ENCODE results near the gene PKNOX1. TPM values are rescaled to one million over a fixed set of nuclear protein-coding genes. Genes with fewer than 3 reads are reported as not detected.
"Not testable (repeated sequence)": the region's sequence is repeated elsewhere in the genome, so short reads cannot be mapped to it uniquely, and the experiment has no call there.

The PKNOX1 gene
- total RNA-seq, 1 experiment from 2014 or later = 16.5 TPM

- CTCF ChIA-PET; ATAC-seq; intact Hi-C loops (cut with micrococcal nuclease; ENCODE audit: unreplicated experiment); H3K27me3 ChIP-seq (ENCODE audit: control insufficient read depth, insufficient read depth, low read length); H3K4me1 ChIP-seq (ENCODE audit: control insufficient read depth, insufficient read depth, low read length); H3K36me3 ChIP-seq (ENCODE audit: control insufficient read depth, insufficient read depth, low read length); H3K27ac ChIP-seq (ENCODE audit: low read length); H3K4me3 ChIP-seq (ENCODE audit: low read depth in 2 of 2, low read length in 2 of 2); DNase-seq (ENCODE audit: low read depth, low spot score); H3K9me3 ChIP-seq (ENCODE audit: control insufficient read depth, insufficient read depth, low read depth, low read length); POLR2A ChIA-PET; BruUV-seq (replicated peaks); in situ Hi-C loops (cut with HindIII; ENCODE audit: low pct_unique_long_range_greater_than_20kb, low sequenced_read_pairs): not testable (repeated sequence)
Observed at GRCh38 chr21:42999152-42999551, 24.8 kb downstream of the PKNOX1 start.

GRCh38 chr21:43000041-43000440 is 25.7 kb downstream of the PKNOX1 start:
- H3K27me3 ChIP-seq (ENCODE audit: control insufficient read depth, insufficient read depth, low read length); H3K4me1 ChIP-seq (ENCODE audit: control insufficient read depth, insufficient read depth, low read length); ATAC-seq; POLR2A ChIA-PET; H3K36me3 ChIP-seq (ENCODE audit: control insufficient read depth, insufficient read depth, low read length); H3K9me3 ChIP-seq (ENCODE audit: control insufficient read depth, insufficient read depth, low read depth, low read length); intact Hi-C loops (cut with micrococcal nuclease; ENCODE audit: unreplicated experiment); BruUV-seq (replicated peaks); in situ Hi-C loops (cut with HindIII; ENCODE audit: low pct_unique_long_range_greater_than_20kb, low sequenced_read_pairs); DNase-seq (ENCODE audit: low read depth, low spot score); CTCF ChIA-PET; H3K27ac ChIP-seq (ENCODE audit: low read length); H3K4me3 ChIP-seq (ENCODE audit: low read depth in 2 of 2, low read length in 2 of 2): not testable (repeated sequence)

GRCh38 chr21:43001316-43001715 is 27.0 kb downstream of the PKNOX1 start:
- in situ Hi-C loops (cut with HindIII; ENCODE audit: low pct_unique_long_range_greater_than_20kb, low sequenced_read_pairs) = no loop called here
- H3K36me3 ChIP-seq (ENCODE audit: control insufficient read depth, insufficient read depth, low read length) = no peaks in the 10 kb centered on the region
- H3K27ac ChIP-seq (ENCODE audit: low read length) = no peak overlapping the region
- BruUV-seq (replicated peaks) = no TSS peak
- no peak for DNase-seq (ENCODE audit: low read depth, low spot score)
- CTCF ChIA-PET = interaction anchor here (0.8 kb wide), 1 partner anchor 27 kb away, joined by 3 read pairs; no protein-coding TSS in a partner anchor
- no peaks in the 10 kb centered on the region for H3K27me3 ChIP-seq (ENCODE audit: control insufficient read depth, insufficient read depth, low read length)
- TF ChIP-seq CTCF (IDR thresholded peaks at IDR 0.05) = no peak
- TF ChIP-seq SIN3A (IDR thresholded peaks at IDR 0.05; ENCODE audit: borderline replicate concordance, insufficient read depth, low read depth, low read length) = no peak
- no peak for TF ChIP-seq POLR2AphosphoS5 (IDR thresholded peaks at IDR 0.05; ENCODE audit: low read depth, low read length)
- no peak for TF ChIP-seq TCF7L2 (IDR thresholded peaks at IDR 0.05; ENCODE audit: low read depth, low read length)
- TF ChIP-seq, protein P1, sequence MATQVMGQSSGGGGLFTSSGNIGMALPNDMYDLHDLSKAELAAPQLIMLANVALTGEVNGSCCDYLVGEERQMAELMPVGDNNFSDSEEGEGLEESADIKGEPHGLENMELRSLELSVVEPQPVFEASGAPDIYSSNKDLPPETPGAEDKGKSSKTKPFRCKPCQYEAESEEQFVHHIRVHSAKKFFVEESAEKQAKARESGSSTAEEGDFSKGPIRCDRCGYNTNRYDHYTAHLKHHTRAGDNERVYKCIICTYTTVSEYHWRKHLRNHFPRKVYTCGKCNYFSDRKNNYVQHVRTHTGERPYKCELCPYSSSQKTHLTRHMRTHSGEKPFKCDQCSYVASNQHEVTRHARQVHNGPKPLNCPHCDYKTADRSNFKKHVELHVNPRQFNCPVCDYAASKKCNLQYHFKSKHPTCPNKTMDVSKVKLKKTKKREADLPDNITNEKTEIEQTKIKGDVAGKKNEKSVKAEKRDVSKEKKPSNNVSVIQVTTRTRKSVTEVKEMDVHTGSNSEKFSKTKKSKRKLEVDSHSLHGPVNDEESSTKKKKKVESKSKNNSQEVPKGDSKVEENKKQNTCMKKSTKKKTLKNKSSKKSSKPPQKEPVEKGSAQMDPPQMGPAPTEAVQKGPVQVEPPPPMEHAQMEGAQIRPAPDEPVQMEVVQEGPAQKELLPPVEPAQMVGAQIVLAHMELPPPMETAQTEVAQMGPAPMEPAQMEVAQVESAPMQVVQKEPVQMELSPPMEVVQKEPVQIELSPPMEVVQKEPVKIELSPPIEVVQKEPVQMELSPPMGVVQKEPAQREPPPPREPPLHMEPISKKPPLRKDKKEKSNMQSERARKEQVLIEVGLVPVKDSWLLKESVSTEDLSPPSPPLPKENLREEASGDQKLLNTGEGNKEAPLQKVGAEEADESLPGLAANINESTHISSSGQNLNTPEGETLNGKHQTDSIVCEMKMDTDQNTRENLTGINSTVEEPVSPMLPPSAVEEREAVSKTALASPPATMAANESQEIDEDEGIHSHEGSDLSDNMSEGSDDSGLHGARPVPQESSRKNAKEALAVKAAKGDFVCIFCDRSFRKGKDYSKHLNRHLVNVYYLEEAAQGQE (IDR thresholded peaks at IDR 0.05; ENCODE audit: insufficient read depth in 1 of 2, low read depth in 2 of 2, low read length in 1 of 2) = no peak
- no peaks in the 10 kb centered on the region for H3K4me1 ChIP-seq (ENCODE audit: control insufficient read depth, insufficient read depth, low read length)
- no peak overlapping the region for H3K4me3 ChIP-seq (ENCODE audit: low read depth in 2 of 2, low read length in 2 of 2)
- H3K9me3 ChIP-seq (ENCODE audit: control insufficient read depth, insufficient read depth, low read depth, low read length) = no peaks in the 10 kb centered on the region
- ATAC-seq = no peak
- POLR2A ChIA-PET = no interaction called here
- intact Hi-C loops (cut with micrococcal nuclease; ENCODE audit: unreplicated experiment) = no loop called here

Data from Panc1 (cell line).